ENCODE measurements around the gene ANKRD40. TPM values are rescaled to one million over a fixed set of nuclear protein-coding genes. Genes with fewer than 3 reads are reported as not detected.

ANKRD40 gene
- total RNA-seq, 3 donors from 2014 or later = 26.8 to 86.0 (median 29.6) TPM

- H3K36me3 ChIP-seq (ENCODE audit: low read depth) = no peaks in the 10 kb centered on the region
- no peak overlapping the region for H3K4me3 ChIP-seq
- DNase-seq = peak in 2 of 3 donors; percentile 25 to 41
- TF ChIP-seq CTCF (IDR thresholded peaks at IDR 0.05) = no peak
- H3K9me3 ChIP-seq = no peaks in the 10 kb centered on the region
- intact Hi-C loops (cut with DNase I, micrococcal nuclease) = no loop called here
- H3K4me1 ChIP-seq (ENCODE audit: low read depth) = peaks cover 43% of the 10 kb centered on the region
- no peak for ATAC-seq
Observed at GRCh38 chr17:50659179-50659578, 48.5 kb downstream of the ANKRD40 start.

GRCh38 chr17:50658616-50659015 is 49.1 kb downstream of the ANKRD40 start:
- Histone ChIP-seq H3K4me1 (ENCODE audit: low read depth) (peaks cover 43% of the 10 kb centered on the region), H3K4me3 (no peak overlapping the region), H3K36me3 (ENCODE audit: low read depth) (no peaks in the 10 kb centered on the region), H3K9me3 (no peaks in the 10 kb centered on the region)
- no peak for ATAC-seq
- intact Hi-C loops (cut with DNase I, micrococcal nuclease) = no loop called here
- TF ChIP-seq CTCF (IDR thresholded peaks at IDR 0.05) = no peak
- peak in 1 of 3 donors; percentile 29 for DNase-seq

GRCh38 chr17:50657627-50658026 is 50.1 kb downstream of the ANKRD40 start:
- ATAC-seq = peak; percentile 64
- intact Hi-C loops (cut with DNase I, micrococcal nuclease) = no loop called here

GRCh38 chr17:50657054-50657453 is 50.7 kb downstream of the ANKRD40 start:
- Histone ChIP-seq H3K36me3 (ENCODE audit: low read depth) (no peaks in the 10 kb centered on the region), H3K4me1 (ENCODE audit: low read depth) (peaks cover 39% of the 10 kb centered on the region)
- no peak for ATAC-seq

More at GRCh38 chr17:50657627-50658026, 50.1 kb downstream of the ANKRD40 start:
- no peak for TF ChIP-seq CTCF (IDR thresholded peaks at IDR 0.05)
- Histone ChIP-seq H3K4me3 (no peak overlapping the region), H3K9me3 (no peaks in the 10 kb centered on the region), H3K36me3 (ENCODE audit: low read depth) (no peaks in the 10 kb centered on the region), H3K4me1 (ENCODE audit: low read depth) (peaks cover 43% of the 10 kb centered on the region)
- peak; percentile 60 to 75 (median 69) for DNase-seq

GRCh38 chr17:50656509-50656908 is 51.2 kb downstream of the ANKRD40 start:
- H3K36me3 ChIP-seq (ENCODE audit: low read depth) = no peaks in the 10 kb centered on the region
- no peaks in the 10 kb centered on the region for H3K9me3 ChIP-seq
- peaks cover 36% of the 10 kb centered on the region for H3K4me1 ChIP-seq (ENCODE audit: low read depth)
- H3K4me3 ChIP-seq = no peak overlapping the region
- DNase-seq (peak in 2 of 3 donors; percentile 26 to 34), ATAC-seq (no peak)
- intact Hi-C loops (cut with DNase I, micrococcal nuclease) = no loop called here
- no peak for TF ChIP-seq CTCF (IDR thresholded peaks at IDR 0.05)

More at GRCh38 chr17:50657054-50657453, 50.7 kb downstream of the ANKRD40 start:
- no peak overlapping the region for H3K4me3 ChIP-seq
- DNase-seq = peak in 2 of 3 donors; percentile 22 to 29
- H3K9me3 ChIP-seq = no peaks in the 10 kb centered on the region
- TF ChIP-seq CTCF (IDR thresholded peaks at IDR 0.05) = no peak
- intact Hi-C loops (cut with DNase I, micrococcal nuclease) = no loop called here

- ATAC-seq (no peak), DNase-seq (no peak)
- TF ChIP-seq CTCF (IDR thresholded peaks at IDR 0.05) = no peak
- H3K36me3 ChIP-seq (ENCODE audit: low read depth) = no peaks in the 10 kb centered on the region
- H3K9me3 ChIP-seq = no peaks in the 10 kb centered on the region
- no peak overlapping the region for H3K4me3 ChIP-seq
- peaks cover 15% of the 10 kb centered on the region for H3K4me1 ChIP-seq (ENCODE audit: low read depth)
- intact Hi-C loops (cut with DNase I, micrococcal nuclease) = no loop called here
Observed at GRCh38 chr17:50653738-50654137, 54.0 kb downstream of the ANKRD40 start.
